HepG2 (cell line): Measurements from ENCODE around the gene HHIPL2. TPM values are rescaled to one million over a fixed set of nuclear protein-coding genes. Genes with fewer than 3 reads are reported as not detected.

Experiments
- ADNP ChIP-seq: sonication (generic); formaldehyde crosslinking; IDR thresholded peaks from 2 replicates; pipeline ENCODE4 v1.4.0; 2020; ENCODE audit warnings: missing genetic modification reagents
- DNMT1 ChIP-seq: sonication (generic); formaldehyde crosslinking; IDR thresholded peaks from 2 replicates; pipeline ENCODE4 v1.5.1; 2020; ENCODE audit warnings: mild to moderate bottlenecking, missing genetic modification reagents
- DNMT3B ChIP-seq: conservative IDR thresholded peaks from 2 replicates; pipeline ENCODE4 v1.6.1; 2016; ENCODE audit warnings: missing biosample characterization, control low read depth
- GABPB1 ChIP-seq: IDR thresholded peaks from 2 replicates; pipeline ENCODE4 v1.6.1; 2016; ENCODE audit warnings: mild to moderate bottlenecking, missing genetic modification reagents, moderate library complexity, missing compliant biosample characterization
- GMEB2 ChIP-seq: IDR thresholded peaks from 2 replicates; pipeline ENCODE4 v1.6.1; 2016; ENCODE audit warnings: missing biosample characterization, missing genetic modification reagents, low read depth
- HMGXB3 ChIP-seq: sonication (generic); formaldehyde crosslinking; IDR thresholded peaks from 2 replicates; pipeline ENCODE4 v1.4.0; 2020; ENCODE audit warnings: missing genetic modification reagents, borderline replicate concordance
- HOXA5 ChIP-seq: sonication (generic); formaldehyde crosslinking; IDR thresholded peaks from 2 replicates; pipeline ENCODE4 v1.4.0; 2020; ENCODE audit warnings: missing genetic modification reagents
- JUND ChIP-seq: sonication (generic); formaldehyde crosslinking; IDR thresholded peaks from 2 replicates; pipeline ENCODE4 v1.8.0; 2022; ENCODE audit warnings: mild to moderate bottlenecking, missing genetic modification reagents
- MBD4 ChIP-seq: IDR thresholded peaks from 2 replicates; pipeline ENCODE4 v1.6.1; 2012; ENCODE audit warnings: low read length, inconsistent platforms, borderline replicate concordance
- NFE2L2 ChIP-seq: fragments of 150-350 bp; IDR thresholded peaks from 2 replicates; pipeline ENCODE4 v1.6.1; 2014; ENCODE audit warnings: low read length
- PAF1 ChIP-seq: IDR thresholded peaks from 2 replicates; pipeline ENCODE4 v1.6.1; 2016; ENCODE audit warnings: missing genetic modification reagents, missing compliant biosample characterization
- TFAP4 ChIP-seq: sonication (generic); IDR thresholded peaks from 2 replicates; pipeline ENCODE4 v1.6.1; 2016; ENCODE audit warnings: low read depth, borderline replicate concordance
- U2AF1 ChIP-seq: fragments of 200-400 bp; formaldehyde crosslinking; optimal IDR thresholded peaks from 2 replicates; pipeline ENCODE3; 2017; ENCODE audit warnings: mild to moderate bottlenecking, low read depth, low read length
- ZBTB42 ChIP-seq: sonication (generic); formaldehyde crosslinking; IDR thresholded peaks from 2 replicates; pipeline ENCODE4 v1.5.0; 2020; ENCODE audit warnings: mild to moderate bottlenecking, missing genetic modification reagents
- ZBTB8A ChIP-seq: sonication (generic); formaldehyde crosslinking; IDR thresholded peaks from 2 replicates; pipeline ENCODE4 v1.4.0; 2020; ENCODE audit warnings: mild to moderate bottlenecking, low read depth, missing genetic modification reagents, borderline replicate concordance
- ZNF337 ChIP-seq: sonication (generic); formaldehyde crosslinking; IDR thresholded peaks from 2 replicates; pipeline ENCODE4 v1.5.1; 2020; ENCODE audit warnings: missing genetic modification reagents, low read depth, mild to moderate bottlenecking, borderline replicate concordance
- ZNF468 ChIP-seq: sonication (generic); formaldehyde crosslinking; IDR thresholded peaks from 2 replicates; pipeline ENCODE4 v1.8.0; 2022; ENCODE audit warnings: mild to moderate bottlenecking, moderate library complexity, missing genetic modification reagents
- ZNF768 ChIP-seq: sonication (generic); formaldehyde crosslinking; IDR thresholded peaks from 2 replicates; pipeline ENCODE4 v1.4.0; 2020; ENCODE audit warnings: missing genetic modification reagents
- ZNF782 ChIP-seq: sonication (generic); formaldehyde crosslinking; IDR thresholded peaks from 2 replicates; pipeline ENCODE4 v1.4.0; 2020; ENCODE audit warnings: missing genetic modification reagents, mild to moderate bottlenecking, borderline replicate concordance
- ZNF841 ChIP-seq: sonication (generic); formaldehyde crosslinking; IDR thresholded peaks from 2 replicates; pipeline ENCODE4 v1.8.1; 2023; ENCODE audit warnings: missing genetic modification reagents, borderline replicate concordance
- ZXDC ChIP-seq: sonication (generic); formaldehyde crosslinking; IDR thresholded peaks from 2 replicates; pipeline ENCODE4 v1.5.0; 2020; ENCODE audit warnings: mild to moderate bottlenecking, missing genetic modification reagents
- polyA plus RNA-seq, 8 experiments: library from polyadenylated mRNA; depleted of rRNA in 3 of 8; stranded (reverse) in 7 of 8; unstranded in 1 of 8; fragments of >200 nt; fragmentation: Illumina TruSeq in 4 of 8; extraction: Trizol in 4 of 8; gene quantifications; 2 replicates each; pipeline versions ENCODE4 v1.2.1 to v1.2.3, GENCODE V29; 2011 to 2016; ENCODE audit warnings: low read depth in 4 of 8, missing spikeins in 1 of 8, mixed read lengths in 1 of 8; ENCODE audit not compliant: insufficient read depth in 1 of 8
- total RNA-seq, 5 experiments: library from RNA; depleted of rRNA; stranded (reverse); fragments of >200 nt; fragmentation: Illumina TruSeq; extraction: Trizol; gene quantifications; 2 replicates each; pipeline ENCODE4 v1.2.3, GENCODE V29; 2016; ENCODE audit warnings: low read depth in 1 of 5

The HHIPL2 gene
- total and polyA plus RNA-seq, 2 of the 13 experiments (the other 11 are each of a cell fraction or from before 2014, with no cell fraction given) = 0.53 to 1.3 TPM

- no peak for TF ChIP-seq HMGXB3 (CRISPR knock-in tag)
- no peak for TF ChIP-seq DNMT3B (CRISPR knock-in tag)
- peak; percentile 96 for TF ChIP-seq GABPB1
- no peak for TF ChIP-seq MBD4
- no peak for TF ChIP-seq DNMT1
- peak; percentile 78 for TF ChIP-seq HOXA5
- TF ChIP-seq NFE2L2 = no peak
- no peak for TF ChIP-seq ZNF337 (CRISPR knock-in tag)
- no peak for TF ChIP-seq ZNF841 (CRISPR knock-in tag)
- TF ChIP-seq ZNF468 (CRISPR knock-in tag) = no peak
- no peak for TF ChIP-seq TFAP4
- TF ChIP-seq ZBTB42 (CRISPR knock-in tag) = 0 out of 2 replicates have a peak, but pooled peaks have one; percentile 33
- no peak for TF ChIP-seq ZNF782
- no peak for TF ChIP-seq U2AF1
- TF ChIP-seq ZBTB8A (CRISPR knock-in tag) = no peak
- TF ChIP-seq PAF1 (CRISPR knock-in tag) = no peak
- TF ChIP-seq ZXDC (CRISPR knock-in tag) = no peak
- no peak for TF ChIP-seq GMEB2 (CRISPR knock-in tag)
- no peak for TF ChIP-seq ADNP (CRISPR knock-in tag)
- no peak for TF ChIP-seq JUND (CRISPR knock-in tag)
- TF ChIP-seq ZNF768 (CRISPR knock-in tag) = no peak
Measured at GRCh38 chr1:222589462-222590302, 41.8 kb upstream of the HHIPL2 start, which contains the start of gene TAF1A (continued).
